BE2C (cell line): ENCODE results near the gene FAF1.

Source experiments
- DNase-seq: peaks from one replicate; pipeline ENCODE4 v3.0.0-alpha.2; 2020
- H3K27me3 ChIP-seq: fragments of 250-450 bp; sonication (Bioruptor Pico); 2 replicates; pipeline ENCODE4 v1.5.1; 2020; ENCODE audit warnings: mild to moderate bottlenecking
- H3K36me3 ChIP-seq: fragments of 250-450 bp; sonication (Bioruptor Pico); 2 replicates; pipeline ENCODE4 v1.5.1; 2020; ENCODE audit warnings: mild to moderate bottlenecking
- H3K4me1 ChIP-seq: fragments of 250-450 bp; sonication (Bioruptor Pico); 2 replicates; pipeline ENCODE4 v1.5.1; 2020
- H3K4me3 ChIP-seq: 2 replicates; pipeline ENCODE4 v1.5.1; 2011; ENCODE audit warnings: low read depth, low read length
- H3K9me3 ChIP-seq: fragments of 250-450 bp; sonication (Bioruptor Pico); 2 replicates; pipeline ENCODE4 v1.5.1; 2020
- CTCF ChIP-seq: IDR thresholded peaks from 2 replicates; pipeline ENCODE4 v1.5.1; 2012; ENCODE audit warnings: mild to moderate bottlenecking, low read depth, low read length

Gene FAF1

GRCh38 chr1:50412813-50413476 is 547.1 kb downstream of the FAF1 start:
- Histone ChIP-seq H3K27me3 (peaks cover 45% of the 10 kb centered on the region), H3K4me1 (no peaks in the 10 kb centered on the region), H3K4me3 (no peak overlapping the region), H3K9me3 (no peaks in the 10 kb centered on the region), H3K36me3 (no peaks in the 10 kb centered on the region)
- TF ChIP-seq CTCF: no peak
- no peak for DNase-seq

DNA sequence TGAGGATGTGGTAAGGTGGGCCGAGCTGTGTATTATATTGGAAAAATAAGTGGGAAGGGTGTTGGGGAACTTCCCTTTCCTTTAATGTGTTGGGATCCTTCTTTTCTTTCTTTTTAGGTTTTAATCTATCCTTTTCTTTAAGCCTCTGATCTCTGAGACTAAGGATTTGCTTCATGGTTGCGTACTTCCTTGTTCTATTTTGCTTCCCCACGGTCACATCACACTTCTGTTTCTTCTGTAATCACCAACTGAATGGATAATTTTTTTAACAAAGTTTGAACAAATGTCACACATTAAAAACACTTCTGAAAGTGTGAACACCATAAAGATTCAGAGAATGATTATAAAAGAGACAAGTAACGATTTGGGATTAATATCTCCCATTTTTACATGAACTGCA is 554.3 kb downstream of the FAF1 start:
- TF ChIP-seq CTCF: no peak
- Histone ChIP-seq H3K9me3 (no peaks in the 10 kb centered on the region), H3K4me1 (no peaks in the 10 kb centered on the region), H3K27me3 (no peaks in the 10 kb centered on the region), H3K36me3 (no peaks in the 10 kb centered on the region), H3K4me3 (no peak overlapping the region)
- DNase-seq: no peak

DNA sequence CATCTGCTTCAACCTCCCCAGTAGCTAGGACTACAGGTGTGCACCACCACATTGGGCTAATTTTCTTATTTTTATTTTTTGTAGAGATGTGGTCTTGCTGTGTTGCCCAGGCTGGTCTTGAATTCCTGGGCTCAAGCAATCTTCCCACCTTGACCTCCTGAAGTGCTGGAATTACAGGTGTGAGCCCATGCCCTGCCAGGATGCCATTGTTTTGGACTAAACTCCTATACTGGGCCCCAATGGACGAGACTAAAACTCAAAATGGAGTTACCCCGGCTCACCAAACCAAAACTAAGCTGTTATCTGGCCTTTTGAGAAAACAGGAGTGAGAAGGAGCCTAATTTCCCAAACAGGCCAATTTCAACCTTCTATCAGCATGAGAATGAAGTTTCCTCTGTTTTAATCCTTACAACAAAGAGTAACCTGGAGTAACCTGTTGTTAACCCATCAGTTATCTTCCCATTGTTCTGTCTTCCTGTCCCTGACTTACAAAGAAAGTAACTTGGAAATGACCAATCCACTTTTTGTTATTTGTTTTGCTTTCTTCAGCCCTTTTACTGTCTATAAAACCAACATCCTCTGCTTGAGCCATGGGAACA is 566.4 kb downstream of the FAF1 start:
- H3K4me3 ChIP-seq: no peak overlapping the region
- H3K9me3 ChIP-seq: no peaks in the 10 kb centered on the region
- H3K36me3 ChIP-seq: no peaks in the 10 kb centered on the region
- no peaks in the 10 kb centered on the region for H3K4me1 ChIP-seq
- no peak for TF ChIP-seq CTCF
- DNase-seq: no peak
- H3K27me3 ChIP-seq: no peaks in the 10 kb centered on the region
